ENCODE measurements around the gene ERC2. TPM values are rescaled to one million over a fixed set of nuclear protein-coding genes. Genes with fewer than 3 reads are reported as not detected.

ERC2 gene
- total RNA-seq, 1 experiment from 2014 or later: 0.90 TPM

GRCh38 chr3:55801068-55801467 is 667.2 kb downstream of the ERC2 start:
- intact Hi-C loops (cut with micrococcal nuclease; ENCODE audit: unreplicated experiment): no loop called here
- Histone ChIP-seq H3K36me3 (ENCODE audit: insufficient read depth, low read length, poor library complexity, severe bottlenecking) (no peaks in the 10 kb centered on the region), H3K9me3 (ENCODE audit: low read depth, low read length, poor library complexity, severe bottlenecking) (no peaks in the 10 kb centered on the region), H3K27me3 (replicated peaks; ENCODE audit: insufficient read depth, low read depth, low read length, poor library complexity) (no peaks in the 10 kb centered on the region), H3K4me1 (ENCODE audit: insufficient read depth, low read length, poor library complexity, severe bottlenecking) (no peaks in the 10 kb centered on the region), H3K27ac (ENCODE audit: low read depth, low read length, poor library complexity, severe bottlenecking) (no peak overlapping the region), H3K4me3 (ENCODE audit: low read depth, low read length, poor library complexity, severe bottlenecking) (no peak overlapping the region)
- TF ChIP-seq CTCF (conservative IDR thresholded peaks at IDR 0.05; ENCODE audit: low read depth, low read length): no peak
- DNase-seq (ENCODE audit: low spot score): no peak
- CTCF ChIA-PET: no interaction called here
- no TSS peak for BruUV-seq (replicated peaks)
- POLR2A ChIA-PET (ENCODE audit: low non-redundant PET): no interaction called here

DNA sequence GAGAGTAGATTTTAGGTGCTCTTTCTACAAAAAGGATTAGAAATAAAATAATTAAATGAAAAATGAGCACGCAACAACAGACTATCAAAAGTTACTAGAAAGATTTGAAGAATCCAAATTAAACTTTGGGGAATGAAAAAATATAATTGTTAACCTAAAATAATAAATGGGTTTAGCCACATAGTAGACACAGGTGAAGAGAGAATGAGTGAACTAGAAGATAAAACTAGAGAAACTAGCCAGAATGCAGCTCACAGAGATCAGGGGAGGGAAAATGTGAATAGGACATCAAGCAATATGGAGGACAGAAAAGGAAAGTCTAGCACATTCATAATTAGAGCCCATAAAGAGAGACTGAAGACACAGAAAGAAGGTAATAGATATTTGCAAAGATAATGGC is 670.5 kb downstream of the ERC2 start:
- no peak for DNase-seq (ENCODE audit: low spot score)
- H3K36me3 ChIP-seq (ENCODE audit: insufficient read depth, low read length, poor library complexity, severe bottlenecking): no peaks in the 10 kb centered on the region
- intact Hi-C loops (cut with micrococcal nuclease; ENCODE audit: unreplicated experiment): no loop called here
- H3K27ac ChIP-seq (ENCODE audit: low read depth, low read length, poor library complexity, severe bottlenecking): no peak overlapping the region
- CTCF ChIA-PET: no interaction called here
- no peak overlapping the region for H3K4me3 ChIP-seq (ENCODE audit: low read depth, low read length, poor library complexity, severe bottlenecking)
- POLR2A ChIA-PET (ENCODE audit: low non-redundant PET): no interaction called here
- no TSS peak for BruUV-seq (replicated peaks)
- H3K27me3 ChIP-seq (replicated peaks; ENCODE audit: insufficient read depth, low read depth, low read length, poor library complexity): no peaks in the 10 kb centered on the region
- H3K9me3 ChIP-seq (ENCODE audit: low read depth, low read length, poor library complexity, severe bottlenecking): no peaks in the 10 kb centered on the region
- no peaks in the 10 kb centered on the region for H3K4me1 ChIP-seq (ENCODE audit: insufficient read depth, low read length, poor library complexity, severe bottlenecking)
- no peak for TF ChIP-seq CTCF (conservative IDR thresholded peaks at IDR 0.05; ENCODE audit: low read depth, low read length)
- no peak for TF ChIP-seq EZH2 (IDR thresholded peaks at IDR 0.05; ENCODE audit: borderline replicate concordance, low read depth, low read length, poor library complexity, severe bottlenecking)

DNA sequence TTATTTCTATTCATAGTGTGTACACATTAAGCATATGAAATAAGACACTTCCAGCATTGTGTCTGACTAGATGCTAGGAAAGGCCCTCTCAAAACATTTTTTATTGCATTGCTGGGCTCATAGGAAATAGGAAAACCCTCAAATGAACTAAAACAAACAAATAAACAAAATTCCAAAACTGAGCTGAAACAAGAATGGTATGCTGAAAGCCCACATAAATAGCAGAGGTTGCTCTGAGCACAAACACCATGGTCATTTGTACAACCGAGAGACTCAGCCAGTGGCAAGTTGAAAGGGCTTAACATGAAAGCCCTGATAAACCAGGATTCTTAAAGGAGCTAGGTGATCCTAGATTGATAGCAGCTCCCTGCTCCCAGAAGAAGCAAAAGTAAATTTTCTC is 671.2 kb downstream of the ERC2 start:
- Histone ChIP-seq H3K36me3 (ENCODE audit: insufficient read depth, low read length, poor library complexity, severe bottlenecking) (no peaks in the 10 kb centered on the region), H3K27ac (ENCODE audit: low read depth, low read length, poor library complexity, severe bottlenecking) (no peak overlapping the region), H3K9me3 (ENCODE audit: low read depth, low read length, poor library complexity, severe bottlenecking) (no peaks in the 10 kb centered on the region), H3K4me3 (ENCODE audit: low read depth, low read length, poor library complexity, severe bottlenecking) (no peak overlapping the region), H3K27me3 (replicated peaks; ENCODE audit: insufficient read depth, low read depth, low read length, poor library complexity) (no peaks in the 10 kb centered on the region), H3K4me1 (ENCODE audit: insufficient read depth, low read length, poor library complexity, severe bottlenecking) (peaks cover 1% of the 10 kb centered on the region)
- POLR2A ChIA-PET (ENCODE audit: low non-redundant PET): no interaction called here
- TF ChIP-seq CTCF (conservative IDR thresholded peaks at IDR 0.05; ENCODE audit: low read depth, low read length) (no peak), EZH2 (IDR thresholded peaks at IDR 0.05; ENCODE audit: borderline replicate concordance, low read depth, low read length, poor library complexity, severe bottlenecking) (no peak)
- no TSS peak for BruUV-seq (replicated peaks)
- DNase-seq (ENCODE audit: low spot score): no peak
- CTCF ChIA-PET: no interaction called here
- intact Hi-C loops (cut with micrococcal nuclease; ENCODE audit: unreplicated experiment): no loop called here

All from A673 (cell line).